Breast epithelium (tissue), 3 donors: Measurements from ENCODE around the gene CACNA2D3.

Experiments used
- POLR2A ChIP-seq: fragments of 450-650 bp; IDR thresholded peaks from one replicate; pipeline ENCODE4 v1.6.1; 2016; ENCODE audit warnings: antibody characterized with exemption, mild to moderate bottlenecking, moderate library complexity
- POLR2AphosphoS5 ChIP-seq, 3 donors: sonication (generic); formaldehyde crosslinking; IDR thresholded peaks; one replicate each; pipeline ENCODE4 v1.6.1; 2017; ENCODE audit warnings: antibody characterized with exemption in 3 of 3
- TF ChIP-seq, protein P1 (sequence below), 3 donors: fragments of 450-650 bp; IDR thresholded peaks; one replicate each; pipeline ENCODE4 v1.5.1; 2016 to 2017; ENCODE audit warnings: antibody characterized with exemption in 3 of 3, mild to moderate bottlenecking in 3 of 3, moderate library complexity in 3 of 3

DNA sequence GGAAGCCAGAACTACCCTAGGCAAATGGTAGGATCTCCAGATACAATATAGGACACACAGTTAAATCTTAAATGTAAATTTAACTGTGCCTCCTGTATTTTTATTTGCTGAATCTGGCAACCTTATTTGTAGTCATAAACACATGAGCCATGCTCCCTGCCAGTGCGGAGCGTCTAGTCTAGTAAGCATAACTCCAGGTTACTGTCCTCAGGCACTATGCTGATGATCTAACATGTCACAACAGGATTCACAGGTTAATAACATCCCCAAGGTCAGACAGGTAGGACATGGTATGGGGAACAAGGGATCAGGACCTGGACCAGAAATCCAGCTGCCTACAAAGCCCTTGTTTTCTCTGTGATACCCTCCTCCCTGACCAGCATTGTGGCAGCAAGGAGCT is 305.1 kb downstream of the CACNA2D3 start:
- TF ChIP-seq POLR2A = no peak
- no peak for TF ChIP-seq POLR2AphosphoS5 (IDR thresholded peaks at IDR 0.05)
- TF ChIP-seq, protein P1, sequence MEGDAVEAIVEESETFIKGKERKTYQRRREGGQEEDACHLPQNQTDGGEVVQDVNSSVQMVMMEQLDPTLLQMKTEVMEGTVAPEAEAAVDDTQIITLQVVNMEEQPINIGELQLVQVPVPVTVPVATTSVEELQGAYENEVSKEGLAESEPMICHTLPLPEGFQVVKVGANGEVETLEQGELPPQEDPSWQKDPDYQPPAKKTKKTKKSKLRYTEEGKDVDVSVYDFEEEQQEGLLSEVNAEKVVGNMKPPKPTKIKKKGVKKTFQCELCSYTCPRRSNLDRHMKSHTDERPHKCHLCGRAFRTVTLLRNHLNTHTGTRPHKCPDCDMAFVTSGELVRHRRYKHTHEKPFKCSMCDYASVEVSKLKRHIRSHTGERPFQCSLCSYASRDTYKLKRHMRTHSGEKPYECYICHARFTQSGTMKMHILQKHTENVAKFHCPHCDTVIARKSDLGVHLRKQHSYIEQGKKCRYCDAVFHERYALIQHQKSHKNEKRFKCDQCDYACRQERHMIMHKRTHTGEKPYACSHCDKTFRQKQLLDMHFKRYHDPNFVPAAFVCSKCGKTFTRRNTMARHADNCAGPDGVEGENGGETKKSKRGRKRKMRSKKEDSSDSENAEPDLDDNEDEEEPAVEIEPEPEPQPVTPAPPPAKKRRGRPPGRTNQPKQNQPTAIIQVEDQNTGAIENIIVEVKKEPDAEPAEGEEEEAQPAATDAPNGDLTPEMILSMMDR (IDR thresholded peaks at IDR 0.05) = no peak
